Right ventricle myocardium inferior (tissue), 1 donor: ENCODE data around the gene BRINP2. TPM values are rescaled to one million over a fixed set of nuclear protein-coding genes. Genes with fewer than 3 reads are reported as not detected.

Experiments
- ATAC-seq: fragments of 200-7000 bp; cut with Tn5 transposase; one replicate; pipeline ENCODE4 v1.9.1; 2020; ENCODE audit warnings: mild to moderate bottlenecking, moderate library complexity
- DNase-seq: peaks from one replicate; pipeline ENCODE4 v3.0.0; 2021; ENCODE audit errors: missing footprints
- intact Hi-C: fragments of 100-400 bp; cut with DNase I; formaldehyde crosslinking; loops from one replicate; pipeline ENCODE4 v1.11.0; 2022
- total RNA-seq: library from RNA; stranded (reverse); fragmentation: NEBNext Ultra II Directional; extraction: Animal tissue kit (Norgen Biotek cat#: 25700); gene quantifications from one replicate; pipeline ENCODE4 v1.2.1, GENCODE V29; 2021
- donor health status: DM: no; HTN: yes; CAD: no; lungs with severe emphysema.

Gene BRINP2
- total RNA-seq, 1 donor from 2014 or later: 0.32 TPM

- no peak for DNase-seq
- no peak for ATAC-seq
- intact Hi-C loops: no loop called here
These were observed 78.5 kb downstream of the BRINP2 start for GRCh38 chr1:177249231-177249630.

GRCh38 chr1:177252877-177253276 is 82.1 kb downstream of the BRINP2 start:
- intact Hi-C loops: loop anchor here (10.0 kb wide), 1 partner anchor 692 kb away; no protein-coding TSS in a partner anchor
- DNase-seq (no peak), ATAC-seq (no peak)

GRCh38 chr1:177255411-177255810 is 84.7 kb downstream of the BRINP2 start:
- intact Hi-C loops: loop anchor here (5.0 to 10.0 kb wide), 2 partner anchors 527 to 689 kb away; no protein-coding TSS in a partner anchor
- ATAC-seq (no peak), DNase-seq (no peak)

DNA sequence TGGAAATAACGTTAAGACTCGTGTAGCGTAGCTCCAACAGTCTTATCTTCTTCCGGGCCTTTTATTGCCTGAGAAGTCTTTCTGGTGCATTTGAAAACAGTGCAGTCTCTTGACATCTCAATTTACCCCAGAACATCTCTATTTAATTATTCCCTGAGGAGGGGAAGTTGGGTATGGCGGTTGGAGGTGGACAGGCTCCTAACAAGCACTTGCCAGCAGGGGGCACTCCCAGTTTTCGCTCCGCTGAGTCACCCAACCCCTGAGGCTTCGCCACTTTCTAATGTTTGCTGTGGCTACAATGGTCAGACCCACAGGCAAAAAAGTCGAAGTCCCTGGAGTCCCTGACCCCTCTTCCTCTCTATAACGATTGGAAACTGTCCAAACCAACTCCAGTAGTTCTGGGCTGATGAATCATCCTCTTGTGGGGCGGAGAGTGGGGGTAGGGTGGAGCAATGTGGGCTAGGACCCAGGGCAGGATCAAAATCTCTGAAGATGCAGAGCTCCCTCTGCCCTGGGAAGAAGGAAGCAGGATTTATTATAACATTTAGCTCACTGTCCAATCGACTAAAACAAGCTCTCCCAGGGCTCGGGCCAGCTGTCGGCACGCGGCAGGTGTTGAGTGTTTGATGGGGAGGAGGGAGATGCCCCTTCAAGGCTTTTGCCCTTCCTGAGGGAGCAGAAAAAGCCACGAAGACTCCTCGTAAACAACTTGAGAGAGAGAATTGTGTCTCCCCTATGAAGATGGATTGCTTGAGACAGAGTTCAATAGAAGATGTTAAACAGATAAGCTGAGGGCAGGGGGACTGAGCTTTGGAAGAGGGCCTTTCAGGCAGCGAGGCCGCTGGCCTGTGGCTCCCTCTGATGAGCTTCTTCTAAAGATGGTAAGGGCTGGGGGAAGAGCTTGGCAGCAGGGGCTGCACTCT is 85.7 kb downstream of the BRINP2 start:
- DNase-seq (no peak), ATAC-seq (peak; percentile 81)
- intact Hi-C loops: loop anchor here (1.0 to 10.0 kb wide), 3 partner anchors 99 to 688 kb away; no protein-coding TSS in a partner anchor

GRCh38 chr1:177257128-177257527 is 86.4 kb downstream of the BRINP2 start:
- intact Hi-C loops: loop anchor here (5.0 to 10.0 kb wide), 2 partner anchors 525 to 688 kb away; no protein-coding TSS in a partner anchor
- ATAC-seq (no peak), DNase-seq (no peak)

DNA sequence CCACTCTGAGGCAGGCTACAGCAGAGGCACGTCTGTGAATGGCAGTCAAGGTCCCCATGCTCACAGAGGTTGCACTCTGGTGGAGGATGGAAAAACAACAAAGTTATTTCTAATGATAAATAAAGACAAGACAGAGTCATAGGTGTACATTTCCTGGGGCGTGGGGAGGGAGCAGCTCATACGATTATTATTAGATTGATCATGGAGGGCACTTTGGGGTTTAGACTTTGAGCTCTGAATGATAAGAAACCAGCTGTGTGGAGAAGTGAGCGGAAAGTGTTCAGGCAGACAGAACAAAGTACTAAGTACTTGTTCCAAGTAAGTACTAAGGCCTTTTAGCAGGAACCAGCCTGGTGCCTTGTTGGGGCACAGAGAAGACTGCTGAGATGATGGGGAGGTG is 86.8 kb downstream of the BRINP2 start:
- DNase-seq: no peak
- no peak for ATAC-seq
- intact Hi-C loops: loop anchor here (5.0 to 10.0 kb wide), 2 partner anchors 525 to 687 kb away; no protein-coding TSS in a partner anchor

DNA sequence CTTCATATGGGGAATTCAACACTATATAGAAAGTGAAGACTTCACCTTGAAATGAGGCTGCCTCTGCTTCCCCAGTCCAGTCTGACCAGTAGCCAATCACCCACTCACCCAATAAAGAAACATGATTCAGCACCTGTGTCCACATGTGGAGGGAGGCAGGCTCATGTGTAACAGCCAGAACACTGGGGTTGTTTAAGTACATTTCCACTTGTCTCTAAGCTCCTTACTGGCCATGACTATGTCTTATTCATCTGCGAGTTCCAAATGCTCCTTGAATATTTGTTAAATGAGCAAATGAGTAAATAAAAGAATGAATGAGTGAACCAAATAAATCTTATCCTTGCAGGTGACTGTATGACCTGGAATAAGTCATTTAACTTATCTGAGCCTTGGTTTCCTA is 100.1 kb downstream of the BRINP2 start:
- DNase-seq: no peak
- no peak for ATAC-seq
- intact Hi-C loops: no loop called here

DNA sequence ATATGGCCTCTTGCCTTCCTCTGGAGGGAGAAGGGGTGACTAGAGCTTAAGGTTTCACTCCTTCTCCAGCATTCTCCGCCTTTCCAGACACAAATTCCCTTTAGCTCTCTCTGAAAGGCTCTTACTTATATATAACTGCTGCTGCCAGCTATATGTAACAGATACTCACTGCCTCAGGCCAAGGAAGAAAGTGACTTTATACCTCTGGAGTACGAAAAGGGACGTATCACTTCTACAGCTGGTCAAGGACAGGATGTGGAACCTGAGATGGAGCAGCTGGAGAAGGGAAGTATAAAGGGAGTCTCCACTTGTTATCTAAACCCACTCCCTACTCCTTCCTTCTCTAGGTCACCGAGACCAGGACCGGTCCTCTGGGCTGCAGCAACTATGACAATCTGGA is 102.4 kb downstream of the BRINP2 start:
- no peak for ATAC-seq
- intact Hi-C loops: no loop called here
- DNase-seq: no peak

- intact Hi-C loops: no loop called here
- peak; percentile 93 for ATAC-seq
- DNase-seq: no peak
These were observed 104.0 kb downstream of the BRINP2 start for GRCh38 chr1:177274687-177275211.

GRCh38 chr1:177275736-177276135 is 105.0 kb downstream of the BRINP2 start:
- no peak for ATAC-seq
- no peak for DNase-seq
- intact Hi-C loops: no loop called here

DNA sequence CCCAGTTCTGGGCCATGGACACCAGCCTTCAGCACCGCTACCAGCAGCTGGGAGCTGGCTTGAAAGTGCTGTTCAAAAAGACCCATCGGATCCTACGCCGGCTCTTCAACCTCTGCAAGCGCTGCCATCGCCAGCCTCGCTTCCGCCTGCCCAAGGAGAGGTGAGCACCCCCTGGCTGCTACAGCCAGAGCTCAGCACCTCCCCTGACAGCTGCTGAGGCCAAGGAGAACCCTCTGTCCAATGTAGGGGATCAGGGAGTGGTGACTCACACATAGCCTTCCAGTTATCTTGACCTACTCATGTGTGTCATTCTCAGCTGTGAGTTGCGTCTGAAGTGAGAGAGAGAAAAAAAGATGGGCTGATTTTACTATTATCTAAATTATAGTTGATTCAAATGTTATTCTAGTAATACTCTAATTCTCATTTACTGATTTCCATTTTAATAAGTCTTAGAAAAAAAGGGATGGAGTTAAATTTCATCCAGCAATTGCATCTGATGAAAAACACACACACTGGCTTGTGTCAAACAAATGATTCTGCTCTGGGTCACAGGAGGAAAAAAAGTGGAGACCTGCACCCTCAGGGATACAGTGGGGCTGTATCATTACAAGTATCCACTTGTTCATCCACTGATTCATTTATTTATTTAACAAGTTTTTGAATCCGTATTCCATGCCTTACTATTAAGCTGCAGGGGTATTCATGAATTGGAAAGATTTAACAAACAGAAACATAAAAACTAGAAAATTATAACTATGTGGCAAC is 108.0 kb downstream of the BRINP2 start:
- no peak for ATAC-seq
- intact Hi-C loops: no loop called here
- DNase-seq: no peak

DNA sequence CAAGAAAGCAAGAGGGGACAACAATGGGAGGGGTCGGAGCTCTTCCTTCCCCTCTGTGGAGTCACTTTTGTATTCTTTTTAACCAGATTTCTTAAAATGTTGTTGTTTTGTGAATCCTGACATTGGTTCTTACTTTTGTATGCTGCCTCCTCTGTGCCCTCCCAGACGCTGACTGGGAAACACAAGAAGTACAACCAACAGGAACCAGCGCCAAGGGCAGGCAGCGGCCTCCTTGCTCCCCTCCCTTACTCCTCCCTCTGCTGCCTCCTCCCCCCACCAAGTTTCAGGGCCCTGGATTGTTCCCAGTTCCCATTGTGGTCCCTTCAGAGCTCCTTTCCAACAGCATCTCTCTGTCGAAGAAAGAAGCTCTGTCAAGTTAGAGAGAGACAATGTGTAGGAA is 111.1 kb downstream of the BRINP2 start:
- intact Hi-C loops: no loop called here
- DNase-seq: no peak
- ATAC-seq: no peak

GRCh38 chr1:177282976-177283375 is 112.2 kb downstream of the BRINP2 start:
- intact Hi-C loops: no loop called here
- DNase-seq: no peak
- no peak for ATAC-seq

DNA sequence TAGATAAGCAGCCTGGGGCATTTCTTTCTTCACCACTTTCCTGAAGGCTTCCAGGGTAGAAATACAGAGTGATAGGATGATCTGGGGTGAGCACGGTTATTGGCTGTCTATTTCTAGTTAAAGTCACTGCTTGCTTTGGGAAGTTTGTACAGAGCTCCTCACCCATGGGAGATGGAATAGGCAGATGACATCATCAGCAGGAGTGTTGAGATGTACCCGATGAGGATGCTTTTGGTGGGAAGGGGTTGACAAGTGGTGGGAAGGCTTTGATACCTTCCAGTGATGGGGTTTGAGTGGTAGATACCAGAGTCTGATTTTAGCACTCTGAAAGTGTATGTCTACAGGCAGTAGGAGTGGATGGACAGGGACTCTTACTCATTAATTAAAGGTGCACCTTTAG is 112.6 kb downstream of the BRINP2 start:
- intact Hi-C loops: no loop called here
- DNase-seq: no peak
- ATAC-seq: no peak

GRCh38 chr1:177286396-177286795 is 115.6 kb downstream of the BRINP2 start:
- ATAC-seq: no peak

DNA sequence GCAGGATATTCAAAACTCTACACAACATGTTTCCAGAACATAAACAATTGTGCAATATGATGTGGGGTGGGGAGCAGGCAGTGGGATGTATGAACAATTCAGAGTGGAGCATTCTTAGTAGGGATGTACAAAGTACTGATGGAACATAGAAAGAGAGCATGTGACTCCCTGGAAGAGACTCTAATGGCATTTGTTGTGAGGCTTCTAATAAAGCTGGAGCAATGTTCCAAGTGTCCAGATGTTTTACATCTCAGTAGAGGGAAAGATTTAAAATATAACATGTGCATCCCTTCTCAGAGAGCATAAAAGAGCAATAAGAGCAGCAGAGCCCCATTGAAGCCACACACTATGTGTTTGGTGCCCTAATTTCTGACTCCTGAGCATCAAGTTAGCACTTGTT is 116.5 kb downstream of the BRINP2 start:
- ATAC-seq (no peak), DNase-seq (no peak)
- intact Hi-C loops: no loop called here

More at GRCh38 chr1:177286396-177286795, 115.6 kb downstream of the BRINP2 start:
- DNase-seq: no peak
- intact Hi-C loops: no loop called here

DNA sequence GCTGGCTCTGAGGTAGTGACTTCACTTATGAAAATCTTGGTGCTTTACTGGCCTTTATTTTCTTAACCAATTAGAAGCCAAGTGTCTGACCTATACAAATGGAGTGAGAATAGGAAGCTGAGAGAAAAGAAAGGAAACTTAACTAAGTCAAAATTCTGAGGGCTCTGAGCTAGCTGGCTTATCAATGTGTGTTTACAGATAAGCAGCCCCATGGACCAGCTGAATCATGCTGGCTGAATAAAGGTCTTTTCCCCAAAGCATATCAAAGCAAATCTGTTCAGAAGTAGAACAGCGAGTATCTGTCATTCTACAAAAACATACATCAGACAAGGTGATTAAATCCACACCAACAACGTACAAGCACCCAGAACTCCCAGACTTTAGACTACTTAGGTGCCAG is 117.2 kb downstream of the BRINP2 start:
- ATAC-seq: no peak
- intact Hi-C loops: no loop called here
- DNase-seq: no peak

- no peak for ATAC-seq
- DNase-seq: no peak
- intact Hi-C loops: no loop called here
These were observed 118.8 kb downstream of the BRINP2 start for GRCh38 chr1:177289532-177289931.

DNA sequence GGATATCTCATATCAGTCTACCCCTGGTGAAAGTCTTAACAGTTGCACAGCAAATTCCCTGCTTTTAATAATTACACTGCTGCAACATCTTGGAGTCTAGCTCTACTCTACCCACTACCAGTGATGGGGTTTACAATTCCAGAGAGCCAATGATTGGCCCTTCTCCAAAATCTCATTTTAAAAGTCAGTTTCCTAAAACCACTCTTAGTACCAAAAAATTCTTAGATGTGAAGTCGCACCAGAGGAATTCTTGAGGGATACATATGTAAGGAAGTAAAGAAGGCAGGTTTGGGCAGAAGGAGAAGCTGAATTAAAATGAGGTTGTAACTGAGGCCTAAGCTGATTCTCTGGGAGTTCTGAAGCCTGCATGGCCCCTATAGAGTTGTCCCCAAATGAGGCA is 129.7 kb downstream of the BRINP2 start:
- intact Hi-C loops: no loop called here
- no peak for DNase-seq
- no peak for ATAC-seq
